GM18517 (cell line): ENCODE results near the gene AOPEP.
"Not testable (repeated sequence)": the region's sequence is repeated elsewhere in the genome, so short reads cannot be mapped to it uniquely, and the experiment has no call there.

Experiments
- ATAC-seq: cut with Tn5 transposase; IDR thresholded peaks from one replicate; pipeline ENCODE4 v1.9.1; 2021; ENCODE audit warnings: mild to moderate bottlenecking, moderate library complexity; ENCODE audit not compliant: unreplicated experiment

The AOPEP gene

GRCh38 chr9:94840738-94841137 is 114.2 kb downstream of the AOPEP start:
- ATAC-seq = no peak

GRCh38 chr9:94843134-94843533 is 116.6 kb downstream of the AOPEP start:
- ATAC-seq = no peak

- ATAC-seq = no peak
These were observed 120.2 kb downstream of the AOPEP start for GRCh38 chr9:94846739-94847138.

GRCh38 chr9:94847486-94847885 is 121.0 kb downstream of the AOPEP start:
- ATAC-seq = no peak

- not testable (repeated sequence) for ATAC-seq
These were observed 122.3 kb downstream of the AOPEP start for GRCh38 chr9:94848791-94849190.

- ATAC-seq = no peak
These were observed 124.3 kb downstream of the AOPEP start for GRCh38 chr9:94850540-94851434.

- ATAC-seq = no peak
These were observed 125.0 kb downstream of the AOPEP start for GRCh38 chr9:94851467-94851866.

- no peak for ATAC-seq
These were observed 125.4 kb downstream of the AOPEP start for GRCh38 chr9:94851892-94852291.

GRCh38 chr9:94852373-94852772 is 125.9 kb downstream of the AOPEP start:
- no peak for ATAC-seq

- ATAC-seq = no peak
These were observed 127.4 kb downstream of the AOPEP start for GRCh38 chr9:94853887-94854286.

GRCh38 chr9:94855903-94856302 is 129.4 kb downstream of the AOPEP start:
- ATAC-seq = no peak

- no peak for ATAC-seq
These were observed 131.3 kb downstream of the AOPEP start for GRCh38 chr9:94857791-94858190.

- no peak for ATAC-seq
These were observed 132.7 kb downstream of the AOPEP start for GRCh38 chr9:94859226-94859625.

GRCh38 chr9:94859891-94860290 is 133.4 kb downstream of the AOPEP start:
- no peak for ATAC-seq

GRCh38 chr9:94860678-94861588 is 134.4 kb downstream of the AOPEP start:
- ATAC-seq = peak; percentile 90

GRCh38 chr9:94861589-94862272 is 135.2 kb downstream of the AOPEP start:
- no peak for ATAC-seq

- no peak for ATAC-seq
These were observed 137.7 kb downstream of the AOPEP start for GRCh38 chr9:94864196-94864595.

- ATAC-seq = no peak
These were observed 138.5 kb downstream of the AOPEP start for GRCh38 chr9:94864862-94865509.

- ATAC-seq = no peak
These were observed 139.3 kb downstream of the AOPEP start for GRCh38 chr9:94865582-94866452.

- no peak for ATAC-seq
These were observed 140.3 kb downstream of the AOPEP start for GRCh38 chr9:94866770-94867169.
